ENCODE measurements around the gene C9orf50.
"Not testable (repeated sequence)": the region's sequence is repeated elsewhere in the genome, so short reads cannot be mapped to it uniquely, and the experiment has no call there.

The C9orf50 gene

GRCh38 chr9:129637673-129638439, 17.0 kb upstream of the C9orf50 start:
- Histone ChIP-seq H3K4me1 (peaks cover 29 to 75% (median 59%) of the 10 kb centered on the region in 10 experiments), H3K4me2 (peak overlapping the region; percentile 7 to 76 (median 47); a peak in 17 of 22 replicates), H3K27ac (peak overlapping the region in 8 of 11 experiments; percentile 12 to 73 (median 39); a peak in 12 of 22 replicates), H3K27me3 (no peaks in the 10 kb centered on the region), H3K9me3 (replicated peaks in 1 of 11) (no peaks in the 10 kb centered on the region), H4K20me1 (peaks cover 78 to 90% (median 88%) of the 10 kb centered on the region in 11 experiments; a peak in 21 of 22 replicates), H3K36me3 (peaks cover 66 to 80% (median 72%) of the 10 kb centered on the region in 11 experiments), H3K4me3 (no peak overlapping the region), H3K9ac (peak overlapping the region in 10 of 11 experiments; percentile 11 to 68 (median 54); a peak in 13 of 22 replicates)
- no peak for TF ChIP-seq Cebpa-rat (IDR thresholded peaks at IDR 0.05)

GRCh38 chr9:129637102-129637501, 16.2 kb upstream of the C9orf50 start:
- H3K9ac ChIP-seq: peak overlapping the region; percentile 0 to 68 (median 54); a peak in 17 of 22 replicates
- H3K27me3 ChIP-seq: no peaks in the 10 kb centered on the region
- peaks cover 36 to 75% (median 63%) of the 10 kb centered on the region in 10 experiments for H3K4me1 ChIP-seq
- H4K20me1 ChIP-seq: peaks cover 86 to 98% (median 95%) of the 10 kb centered on the region in 11 experiments
- peak overlapping the region in 10 of 11 experiments; percentile 8 to 73 (median 39); a peak in 17 of 22 replicates for H3K27ac ChIP-seq
- no peaks in the 10 kb centered on the region for H3K9me3 ChIP-seq (replicated peaks in 1 of 11)
- H3K36me3 ChIP-seq: peaks cover 72 to 88% (median 80%) of the 10 kb centered on the region in 11 experiments
- no peak overlapping the region for H3K4me3 ChIP-seq
- no peak for TF ChIP-seq Cebpa-rat (IDR thresholded peaks at IDR 0.05)
- peak overlapping the region; percentile 7 to 76 (median 47); a peak in 20 of 22 replicates for H3K4me2 ChIP-seq

- H3K4me1 ChIP-seq: peaks cover 44 to 83% (median 70%) of the 10 kb centered on the region in 10 experiments
- peaks cover 72 to 95% (median 87%) of the 10 kb centered on the region in 11 experiments for H3K36me3 ChIP-seq
- peak overlapping the region in 10 of 11 experiments; percentile 7 to 76 (median 50); a peak in 17 of 22 replicates for H3K4me2 ChIP-seq
- H3K27me3 ChIP-seq; H3K9me3 ChIP-seq (replicated peaks in 1 of 11); H3K4me3 ChIP-seq: not testable (repeated sequence)
- H3K27ac ChIP-seq: peak overlapping the region in 8 of 11 experiments; percentile 17 to 73 (median 46); a peak in 13 of 22 replicates
- peaks cover 93 to 100% (median 99%) of the 10 kb centered on the region in 11 experiments for H4K20me1 ChIP-seq
- H3K9ac ChIP-seq: peak overlapping the region in 9 of 11 experiments; percentile 19 to 68 (median 54); a peak in 13 of 22 replicates
These were observed 15.4 kb upstream of the C9orf50 start for GRCh38 chr9:129636343-129636742.

- Histone ChIP-seq H3K4me1 (peaks cover 42 to 84% (median 71%) of the 10 kb centered on the region in 10 experiments), H3K4me3 (no peak overlapping the region), H3K4me2 (peak overlapping the region in 6 of 11 experiments; percentile 8 to 48 (median 24); a peak in 9 of 22 replicates), H3K9me3 (replicated peaks in 1 of 11) (no peaks in the 10 kb centered on the region), H3K36me3 (peaks cover 75 to 100% (median 97%) of the 10 kb centered on the region in 11 experiments), H3K27ac (peak overlapping the region in 7 of 11 experiments; percentile 16 to 66 (median 34); a peak in 10 of 22 replicates), H3K27me3 (no peaks in the 10 kb centered on the region), H4K20me1 (peaks cover 93 to 100% (median 99%) of the 10 kb centered on the region in 11 experiments), H3K9ac (peak overlapping the region; percentile 21 to 61 (median 46); a peak in 16 of 22 replicates)
- no peak for TF ChIP-seq Cebpa-rat (IDR thresholded peaks at IDR 0.05)
These were observed 14.5 kb upstream of the C9orf50 start for GRCh38 chr9:129635099-129636065.

- Histone ChIP-seq H3K27me3 (no peaks in the 10 kb centered on the region), H3K36me3 (peaks cover 66 to 100% (median 96%) of the 10 kb centered on the region in 11 experiments)
These were observed 12.9 kb upstream of the C9orf50 start for GRCh38 chr9:129633848-129634247.

GRCh38 chr9:129633207-129633606, 12.3 kb upstream of the C9orf50 start:
- Histone ChIP-seq H3K27ac (no peak overlapping the region), H3K4me3 (no peak overlapping the region), H4K20me1 (peaks cover 94 to 100% (median 99%) of the 10 kb centered on the region in 11 experiments), H3K9me3 (replicated peaks in 1 of 11) (no peaks in the 10 kb centered on the region), H3K4me2 (no peak overlapping the region), H3K36me3 (peaks cover 65 to 100% (median 96%) of the 10 kb centered on the region in 11 experiments), H3K4me1 (peaks cover 55 to 90% (median 80%) of the 10 kb centered on the region in 10 experiments), H3K27me3 (no peaks in the 10 kb centered on the region), H3K9ac (no peak overlapping the region)
- no peak for TF ChIP-seq Cebpa-rat (IDR thresholded peaks at IDR 0.05)

More at GRCh38 chr9:129633848-129634247, 12.9 kb upstream of the C9orf50 start:
- H3K4me3 ChIP-seq: no peak overlapping the region
- H4K20me1 ChIP-seq: peaks cover 94 to 100% (median 99%) of the 10 kb centered on the region in 11 experiments
- peak overlapping the region in 3 of 11 experiments; percentile 7 to 15 (median 9); a peak in 1 of 22 replicates for H3K9ac ChIP-seq
- H3K9me3 ChIP-seq (replicated peaks in 1 of 11): no peaks in the 10 kb centered on the region
- H3K4me2 ChIP-seq: no peak overlapping the region
- no peak for TF ChIP-seq Cebpa-rat (IDR thresholded peaks at IDR 0.05)
- H3K4me1 ChIP-seq: peaks cover 48 to 86% (median 75%) of the 10 kb centered on the region in 10 experiments
- no peak overlapping the region for H3K27ac ChIP-seq

- peak overlapping the region in 2 of 11 experiments; percentile 13 to 20; a peak in 4 of 22 replicates for H3K27ac ChIP-seq
- no peak overlapping the region for H3K4me3 ChIP-seq
- H3K36me3 ChIP-seq: peaks cover 58 to 100% (median 93%) of the 10 kb centered on the region in 11 experiments
- peak overlapping the region in 7 of 11 experiments; percentile 7 to 47 (median 41); a peak in 3 of 22 replicates for H3K9ac ChIP-seq
- no peaks in the 10 kb centered on the region for H3K27me3 ChIP-seq
- peaks cover 94 to 100% (median 99%) of the 10 kb centered on the region in 11 experiments for H4K20me1 ChIP-seq
- H3K4me2 ChIP-seq: peak overlapping the region in 9 of 11 experiments; percentile 44 to 100 (median 94); a peak in 17 of 22 replicates
- TF ChIP-seq Cebpa-rat (IDR thresholded peaks at IDR 0.05): no peak
- H3K9me3 ChIP-seq (replicated peaks in 1 of 11): no peaks in the 10 kb centered on the region
- peaks cover 60 to 90% (median 80%) of the 10 kb centered on the region in 10 experiments for H3K4me1 ChIP-seq
These were observed 11.6 kb upstream of the C9orf50 start for GRCh38 chr9:129632460-129632859.

- no peaks in the 10 kb centered on the region for H3K27me3 ChIP-seq
- H3K4me2 ChIP-seq: peak overlapping the region; percentile 44 to 100 (median 92)
- H3K9ac ChIP-seq: peak overlapping the region in 10 of 11 experiments; percentile 2 to 56 (median 39); a peak in 12 of 22 replicates
- peak overlapping the region in 4 of 11 experiments; percentile 22 to 43 (median 32); a peak in 2 of 22 replicates for H3K27ac ChIP-seq
- H3K4me1 ChIP-seq: peaks cover 60 to 88% (median 79%) of the 10 kb centered on the region in 10 experiments
- H3K36me3 ChIP-seq: peaks cover 50 to 93% (median 85%) of the 10 kb centered on the region in 11 experiments
- H3K4me3 ChIP-seq: no peak overlapping the region
- H4K20me1 ChIP-seq: peaks cover 91 to 99% (median 96%) of the 10 kb centered on the region in 11 experiments
- H3K9me3 ChIP-seq (replicated peaks in 1 of 11): no peaks in the 10 kb centered on the region
- no peak for TF ChIP-seq Cebpa-rat (IDR thresholded peaks at IDR 0.05)
These were observed 10.8 kb upstream of the C9orf50 start for GRCh38 chr9:129631674-129632129.

Measured in BLaER1 treated with 17β-estradiol and CSF1 and Interleukin-3, amounts not matched to agents 10 nM and 100 nM (cell line).